Stomach (tissue), 9 donors: ENCODE results near the gene POLR3GL. TPM values are rescaled to one million over a fixed set of nuclear protein-coding genes. Genes with fewer than 3 reads are reported as not detected.

ENCODE experiments used
- DNase-seq, 2 donors: peaks; one replicate each; pipeline versions ENCODE4 v3.0.0 to v3.0.0-alpha.2; 2013 to 2019
- H3K27ac ChIP-seq, 5 donors: fragments of 200-600 bp in 4 of 5; sonication (generic) in 4 of 5; one replicate each; pipeline ENCODE4 v1.5.1; 2013 to 2019; ENCODE audit warnings: mild to moderate bottlenecking in 1 of 5, moderate library complexity in 1 of 5
- H3K27me3 ChIP-seq, 3 donors: fragments of 200-600 bp; sonication (generic); one replicate each; pipeline ENCODE4 v1.5.1; 2017 to 2019; ENCODE audit warnings: mixed run types in 1 of 3
- H3K36me3 ChIP-seq, 4 donors: fragments of 200-600 bp; sonication (generic); 1 replicate in 3 of 4; 2 replicates in 1 of 4; pipeline ENCODE4 v1.5.1; 2016 to 2019
- H3K4me1 ChIP-seq, 4 donors: fragments of 200-600 bp; sonication (generic); one replicate each; pipeline ENCODE4 v1.5.1; 2016 to 2019
- H3K4me3 ChIP-seq, 4 donors: fragments of 200-600 bp; sonication (generic) in 3 of 4; one replicate each; pipeline ENCODE4 v1.5.1; 2016 to 2019; ENCODE audit warnings: mild to moderate bottlenecking in 1 of 4
- H3K9me3 ChIP-seq, 4 donors: fragments of 200-600 bp; sonication (generic); one replicate each; pipeline ENCODE4 v1.5.1; 2016 to 2019
- CTCF ChIP-seq, 7 experiments: fragments of 450-650 bp in 4 of 7; fragments of 200-600 bp in 3 of 7; sonication (generic) in 3 of 7; IDR thresholded peaks; one replicate each; pipeline ENCODE4 v1.5.1; 2016 to 2019; ENCODE audit warnings: antibody characterized with exemption in 7 of 7, control low read depth in 2 of 7, mild to moderate bottlenecking in 1 of 7
- EP300 ChIP-seq: sonication (generic); formaldehyde crosslinking; IDR thresholded peaks from one replicate; pipeline ENCODE4 v1.6.1; 2017; ENCODE audit warnings: antibody characterized with exemption
- POLR2A ChIP-seq, 4 donors: fragments of 450-650 bp; IDR thresholded peaks; one replicate each; pipeline ENCODE4 v1.6.1; 2016; ENCODE audit warnings: antibody characterized with exemption in 4 of 4, control low read depth in 2 of 4, mild to moderate bottlenecking in 1 of 4, moderate library complexity in 1 of 4
- POLR2AphosphoS5 ChIP-seq, 3 donors: sonication (generic); formaldehyde crosslinking; IDR thresholded peaks; one replicate each; pipeline ENCODE4 v1.6.1; 2016; ENCODE audit warnings: antibody characterized with exemption in 3 of 3
- WGBS, 5 donors: extraction: QIAGEN DNeasy Blood & Tissue Kit in 3 of 5; methylation state at CpG; one replicate each; pipeline versions ENCODE4 v1.1.5 to v1.1.7; 2013 to 2018; 5-methylcytosine and 5-hydroxymethylcytosine counted together
- intact Hi-C: fragments of 100-400 bp; cut with DNase I; formaldehyde crosslinking; loops from one replicate; pipeline ENCODE4 v1.15.1; 2023; ENCODE audit warnings: low total_unique reads
- polyA plus RNA-seq, 3 donors: library from polyadenylated mRNA; stranded (reverse); fragments of 200-250 nt; gene quantifications; one replicate each; pipeline ENCODE4 v1.2.3, GENCODE V29; 2013
- total RNA-seq, 5 donors: library from RNA; depleted of rRNA; stranded (reverse); fragments of >200 nt; gene quantifications; one replicate each; pipeline versions ENCODE4 v1.1.0 to v1.2.3, GENCODE V29; 2014 to 2016
- donor health status: healthy with polysubstance abuse.
- donor health status: Bipolar disorder and iron deficiency.
- donor health status: healthy.

Gene POLR3GL
- total and polyA plus RNA-seq, 8 donors: 5.8 to 165 (median 26.9) TPM

- H3K4me1 ChIP-seq: peaks cover 58 to 73% (median 70%) of the 10 kb centered on the region in 4 donors
- no peaks in the 10 kb centered on the region for H3K27me3 ChIP-seq
- peaks cover 0 to 14% (median 4%) of the 10 kb centered on the region in 4 donors for H3K36me3 ChIP-seq
- peak; percentile 93 to 96 (median 95) for TF ChIP-seq POLR2AphosphoS5 (IDR thresholded peaks at IDR 0.05)
- peak in 1 of 7 experiments; percentile 17 for TF ChIP-seq CTCF (IDR thresholded peaks at IDR 0.05)
- TF ChIP-seq POLR2A (IDR thresholded peaks at IDR 0.05): peak in 1 of 4 donors; percentile 36
- peak; percentile 59 for TF ChIP-seq EP300
- intact Hi-C loops: no loop called here
- H3K9me3 ChIP-seq: no peaks in the 10 kb centered on the region
- DNase-seq: peak; percentile 91 to 98
- WGBS, 5 donors: 5 to 10% (median 7%) methylated on average over 9 of the region's 9 CpGs
- H3K27ac ChIP-seq: peak overlapping the region; percentile 86 to 100 (median 96)
- peak overlapping the region in 3 of 4 donors; percentile 11 to 33 (median 14) for H3K4me3 ChIP-seq
Observed at GRCh38 chr1:145978854-145979745, 14.6 kb downstream of the POLR3GL start.

GRCh38 chr1:145979746-145980456, 15.4 kb downstream of the POLR3GL start:
- peak; percentile 33 to 67 for DNase-seq
- WGBS, 5 donors: 43 to 57% (median 47%) methylated on average over 7 of the region's 7 CpGs
- peak overlapping the region; percentile 2 to 13 (median 6) for H3K4me3 ChIP-seq
- intact Hi-C loops: no loop called here
- no peaks in the 10 kb centered on the region for H3K27me3 ChIP-seq
- H3K4me1 ChIP-seq: peaks cover 66 to 81% (median 78%) of the 10 kb centered on the region in 4 donors
- TF ChIP-seq POLR2AphosphoS5 (IDR thresholded peaks at IDR 0.05): peak in 2 of 3 donors; percentile 3 to 26
- no peak for TF ChIP-seq CTCF (IDR thresholded peaks at IDR 0.05)
- no peak for TF ChIP-seq EP300
- peak in 1 of 4 donors; percentile 7 for TF ChIP-seq POLR2A (IDR thresholded peaks at IDR 0.05)
- H3K9me3 ChIP-seq: no peaks in the 10 kb centered on the region
- H3K27ac ChIP-seq: peak overlapping the region; percentile 86 to 100 (median 96)
- H3K36me3 ChIP-seq: peaks cover 0 to 11% (median 3%) of the 10 kb centered on the region in 4 donors

- Histone ChIP-seq H3K27ac (peak overlapping the region; percentile 55 to 100 (median 96)), H3K9me3 (no peaks in the 10 kb centered on the region), H3K4me1 (peaks cover 73 to 87% (median 84%) of the 10 kb centered on the region in 4 donors), H3K4me3 (no peak overlapping the region), H3K27me3 (no peaks in the 10 kb centered on the region), H3K36me3 (peaks cover 0 to 5% (median 0%) of the 10 kb centered on the region in 4 donors)
- no peak for TF ChIP-seq EP300
- TF ChIP-seq POLR2AphosphoS5 (IDR thresholded peaks at IDR 0.05): no peak
- TF ChIP-seq CTCF (IDR thresholded peaks at IDR 0.05): no peak
- TF ChIP-seq POLR2A (IDR thresholded peaks at IDR 0.05): no peak
- WGBS, 5 donors: 65 to 82% (median 71%) methylated on average over 1 of the region's 1 CpG
- DNase-seq: peak; percentile 42 to 48
- intact Hi-C loops: no loop called here
Observed at GRCh38 chr1:145980457-145980994, 16.0 kb downstream of the POLR3GL start.
